ENCODE data around the gene SLC15A1.
"Not testable (repeated sequence)": the region's sequence is repeated elsewhere in the genome, so short reads cannot be mapped to it uniquely, and the experiment has no call there.

Gene SLC15A1

GRCh38 chr13:98780451-98780850 lies 28.0 kb upstream of the SLC15A1 start:
- no peak for DNase-seq

GRCh38 chr13:98779695-98780094 lies 27.2 kb upstream of the SLC15A1 start:
- DNase-seq: no peak

DNA sequence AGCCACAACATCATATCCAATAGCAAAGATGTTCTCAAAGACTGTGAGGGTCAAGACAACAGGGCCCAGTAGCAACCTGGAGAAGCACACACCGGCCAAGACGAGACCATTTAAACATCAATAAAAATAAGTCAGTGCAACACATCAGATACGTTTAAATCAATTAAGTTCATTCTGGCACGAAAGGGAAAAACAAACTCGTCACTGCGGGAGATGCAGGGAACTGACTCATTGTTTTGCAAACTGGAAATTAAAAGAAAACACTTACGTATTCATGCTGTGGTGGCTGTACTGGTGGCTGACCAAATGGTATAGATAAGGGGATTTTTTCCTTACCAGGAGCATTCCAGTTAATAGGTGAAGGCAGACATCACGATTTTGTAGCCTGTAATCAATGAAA lies 26.3 kb upstream of the SLC15A1 start:
- no peak for DNase-seq

DNA sequence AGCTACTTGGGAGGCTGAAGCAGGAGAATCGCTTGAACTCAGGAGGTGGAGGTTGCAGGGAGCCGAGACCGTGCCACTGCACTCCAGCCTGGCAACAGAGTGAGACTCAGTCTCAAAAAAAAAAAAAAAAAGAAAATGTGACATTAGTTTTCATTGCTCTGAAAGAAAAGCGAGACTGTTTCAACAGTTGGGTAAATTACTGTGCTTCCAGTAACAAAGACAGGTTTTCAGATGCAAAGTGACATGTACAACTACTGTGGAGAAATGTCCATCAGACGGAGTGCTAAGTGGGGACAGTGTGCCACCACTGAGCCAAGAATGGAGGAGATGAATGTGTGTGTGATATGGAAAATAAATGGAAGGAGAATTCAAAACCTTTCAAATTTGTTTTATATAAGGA lies 24.2 kb upstream of the SLC15A1 start:
- no peak for DNase-seq

GRCh38 chr13:98775844-98776598 lies 23.5 kb upstream of the SLC15A1 start:
- DNase-seq: no peak

- DNase-seq: no peak
Measured at GRCh38 chr13:98775386-98775785, 22.9 kb upstream of the SLC15A1 start.

DNA sequence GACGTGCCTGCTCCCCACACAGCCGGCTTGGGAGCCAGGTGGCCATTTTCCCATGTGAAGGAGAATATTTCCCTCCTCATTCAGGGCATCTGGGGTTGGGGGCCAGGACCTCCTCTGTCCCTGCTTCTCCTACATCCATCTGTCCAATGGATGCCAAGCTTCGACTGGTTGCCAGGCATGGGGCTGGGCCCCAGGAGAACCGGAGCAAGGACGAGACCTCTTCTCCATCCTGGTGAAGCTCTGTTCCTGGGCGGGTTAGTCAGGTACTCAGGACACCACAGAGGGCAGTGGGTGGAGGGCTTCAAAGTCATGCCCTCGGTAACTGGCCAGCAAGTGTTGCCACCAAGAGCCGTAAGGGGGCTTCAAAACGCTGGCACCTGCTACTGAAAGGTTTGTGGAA lies 22.3 kb upstream of the SLC15A1 start:
- DNase-seq: no peak

DNA sequence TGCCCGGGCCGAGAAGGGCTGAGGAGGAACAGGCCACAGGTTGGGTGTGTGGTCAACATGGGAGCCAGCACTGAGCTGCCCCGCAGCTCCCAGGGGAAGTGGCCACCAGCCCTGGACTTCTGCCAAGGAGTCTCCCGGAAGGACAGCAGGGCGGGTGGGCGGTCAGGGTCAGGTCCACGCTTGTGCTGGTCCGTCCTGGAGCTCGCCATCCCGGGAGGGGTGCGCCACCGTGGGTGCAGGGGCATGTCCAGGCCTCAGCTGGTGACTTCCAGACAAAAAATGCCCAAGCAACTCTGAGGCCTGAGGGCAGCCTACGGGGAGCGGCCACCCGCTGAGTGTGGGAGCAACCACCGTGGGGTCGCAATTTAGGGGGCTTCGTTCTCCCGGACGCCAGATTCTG lies 21.4 kb upstream of the SLC15A1 start:
- DNase-seq: no peak

DNA sequence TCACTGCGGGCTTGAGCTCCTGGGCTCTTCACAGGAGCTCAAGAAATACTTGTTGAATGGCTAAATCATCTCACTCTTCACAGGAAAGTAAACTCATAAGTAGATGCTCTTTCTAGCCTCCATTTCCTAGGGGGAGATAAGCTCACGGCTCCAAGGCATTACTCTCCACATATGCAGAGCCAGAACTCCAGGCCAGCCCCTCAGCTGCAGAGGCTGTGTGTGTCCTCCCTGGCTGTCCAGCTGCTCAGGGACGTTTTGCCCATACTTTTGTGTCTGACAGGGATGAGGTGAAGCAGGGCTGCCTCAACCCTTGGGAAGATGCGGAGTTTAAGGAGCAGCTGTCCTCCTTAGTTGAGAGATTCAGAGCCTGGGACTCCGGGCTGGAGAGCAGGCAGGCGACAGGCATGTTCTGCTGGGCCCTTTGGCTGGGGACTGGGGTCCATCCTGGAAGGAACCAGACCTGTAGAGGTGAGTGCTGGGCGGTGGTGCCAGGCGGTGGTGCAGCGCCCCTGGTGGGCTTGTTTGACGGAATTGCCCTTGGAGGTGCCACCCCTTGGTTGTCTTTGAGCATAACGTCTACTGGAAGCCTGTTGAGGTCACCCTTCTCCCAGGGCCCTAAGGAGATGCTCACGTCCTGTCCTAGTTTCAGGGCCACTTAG lies 20.5 kb upstream of the SLC15A1 start:
- no peak for DNase-seq

GRCh38 chr13:98771838-98772611 lies 19.6 kb upstream of the SLC15A1 start:
- no peak for DNase-seq

DNA sequence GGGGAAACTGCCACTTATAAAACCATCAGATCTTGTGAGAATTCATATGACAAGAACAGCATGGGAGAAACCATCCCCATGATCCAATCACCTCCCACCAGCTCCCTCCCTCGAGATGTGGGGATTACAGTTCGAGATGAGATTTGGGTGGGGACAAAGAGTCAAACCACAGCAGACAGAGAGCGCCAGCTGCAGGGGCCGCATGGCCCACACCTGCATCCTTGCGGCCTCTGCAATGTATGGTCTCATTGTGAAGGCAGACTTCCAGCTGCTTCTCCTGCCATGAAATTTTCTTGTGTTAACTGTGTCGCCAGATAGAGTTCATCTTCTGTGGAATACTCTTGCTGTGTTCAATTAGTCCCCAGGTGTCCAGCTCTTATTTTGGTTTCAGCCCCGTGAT lies 17.3 kb upstream of the SLC15A1 start:
- no peak for DNase-seq

DNA sequence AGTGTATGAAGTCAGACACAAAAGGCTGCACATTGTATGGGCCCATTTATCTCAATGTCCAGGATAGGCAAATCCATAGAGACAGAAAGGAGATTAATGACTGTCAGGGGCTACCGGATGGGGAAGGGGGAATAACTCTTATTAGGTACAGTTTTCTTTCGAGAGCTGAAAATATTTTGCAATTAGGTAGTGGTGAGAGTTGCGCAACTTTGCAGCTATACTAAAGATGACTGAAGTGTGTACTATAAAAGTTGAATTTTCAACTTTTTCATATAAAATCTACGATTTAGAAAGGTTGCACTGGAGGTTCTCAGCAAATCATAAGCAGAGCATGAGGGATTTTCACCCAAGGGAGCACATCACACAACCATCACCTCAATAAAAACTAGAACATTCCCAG lies 16.1 kb upstream of the SLC15A1 start:
- no peak for DNase-seq

GRCh38 chr13:98766697-98767096 lies 14.2 kb upstream of the SLC15A1 start:
- DNase-seq: no peak

DNA sequence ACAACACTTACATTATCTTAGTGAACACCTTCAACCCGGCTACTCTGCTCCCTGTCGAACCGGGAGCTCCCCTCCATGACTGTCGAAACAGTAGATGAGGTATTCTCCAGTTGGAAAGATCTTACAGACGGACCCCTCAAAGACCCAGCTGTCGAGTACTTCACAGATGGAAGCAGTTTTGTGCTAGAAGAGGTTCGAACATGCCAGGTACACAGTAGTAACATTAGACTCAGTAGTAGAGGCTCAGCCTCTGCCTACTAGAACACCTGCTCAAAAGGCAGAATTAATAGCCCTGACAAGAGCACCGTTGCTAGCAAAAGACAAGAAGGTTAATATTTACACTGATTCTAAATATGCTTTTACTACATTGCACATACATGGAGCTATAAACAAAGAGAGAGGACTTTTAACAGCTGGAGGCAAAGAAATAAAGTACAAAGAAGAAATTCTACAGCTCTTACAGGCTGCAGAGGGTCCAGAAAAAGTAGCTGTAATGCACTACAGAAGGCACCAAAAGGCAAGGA lies 13.6 kb upstream of the SLC15A1 start:
- no peak for DNase-seq

DNA sequence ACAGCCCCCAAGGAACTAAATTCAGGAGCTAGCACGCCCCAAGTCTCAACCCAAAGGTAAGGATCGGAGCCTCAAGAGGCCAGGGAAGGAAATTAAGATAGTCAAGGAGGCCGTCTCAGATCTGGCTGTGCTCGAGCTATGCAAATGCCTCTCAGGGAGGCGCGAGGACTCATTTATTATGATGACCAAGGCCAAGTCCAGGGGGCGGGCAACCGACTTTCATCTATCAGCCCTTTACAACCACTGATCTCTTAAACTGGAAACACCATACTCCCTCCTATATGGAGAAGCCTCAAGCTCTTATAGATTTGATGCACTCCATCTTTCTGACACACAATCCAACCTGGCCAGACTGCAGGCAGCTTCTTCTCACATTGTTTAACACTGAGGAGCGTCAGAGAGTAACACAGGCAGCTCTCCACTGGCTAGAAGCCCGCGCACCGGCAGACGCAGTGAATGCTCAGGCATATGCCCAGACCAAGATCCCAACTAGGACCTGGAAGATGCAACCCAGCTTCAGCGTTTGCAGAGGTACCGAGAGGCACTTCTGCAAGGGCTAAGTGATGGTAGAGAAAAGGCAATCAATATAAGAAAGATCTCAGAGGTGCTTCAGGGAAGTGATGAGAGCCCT lies 9.6 kb upstream of the SLC15A1 start:
- DNase-seq: no peak

DNA sequence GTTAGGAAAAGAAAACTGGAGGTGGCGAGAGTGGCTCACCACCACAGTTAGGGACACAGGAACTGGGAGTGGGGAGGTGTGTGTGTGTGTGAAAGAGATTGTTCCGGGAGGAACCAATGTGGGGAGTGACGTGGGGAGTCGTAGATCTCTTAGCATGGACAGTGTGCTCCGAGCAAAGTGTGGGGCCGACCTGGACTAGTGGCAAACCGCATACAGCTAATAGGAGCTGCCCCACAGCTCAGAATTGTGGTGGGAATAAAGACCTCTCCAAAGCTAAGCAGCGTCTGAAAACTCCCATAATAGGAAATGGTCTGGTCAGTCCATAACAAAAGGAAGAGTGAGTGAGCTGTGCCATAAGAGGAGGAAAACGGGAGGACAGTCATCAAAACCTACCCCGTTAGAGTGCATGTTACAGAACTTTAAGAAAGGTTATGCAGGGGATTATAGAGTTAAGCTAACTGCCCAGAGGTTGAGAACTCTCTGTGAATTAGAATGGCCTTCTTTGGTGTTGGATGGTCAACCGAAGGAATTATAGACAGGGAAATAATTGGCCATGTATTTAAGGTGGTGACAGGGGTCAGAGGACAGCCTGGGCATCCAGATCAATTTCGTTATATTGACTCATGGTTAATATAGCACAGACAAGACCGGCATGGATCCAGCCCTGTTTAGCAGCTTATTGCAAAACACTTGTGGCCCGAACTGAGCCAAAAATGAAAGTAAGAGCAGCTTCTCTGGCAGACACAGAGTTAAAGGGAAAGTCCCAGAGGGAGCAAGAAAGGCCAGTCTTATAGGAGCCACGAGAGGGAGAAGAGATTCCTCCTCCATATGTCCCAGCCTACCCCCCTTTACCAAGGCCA lies 8.9 kb upstream of the SLC15A1 start:
- DNase-seq: no peak

GRCh38 chr13:98755729-98756128 lies 3.3 kb upstream of the SLC15A1 start:
- no peak for DNase-seq

- no peak for DNase-seq
Measured at GRCh38 chr13:98755116-98755515, 2.6 kb upstream of the SLC15A1 start.

- not testable (repeated sequence) for DNase-seq
Measured at GRCh38 chr13:98754468-98754867, 2.0 kb upstream of the SLC15A1 start.

DNA sequence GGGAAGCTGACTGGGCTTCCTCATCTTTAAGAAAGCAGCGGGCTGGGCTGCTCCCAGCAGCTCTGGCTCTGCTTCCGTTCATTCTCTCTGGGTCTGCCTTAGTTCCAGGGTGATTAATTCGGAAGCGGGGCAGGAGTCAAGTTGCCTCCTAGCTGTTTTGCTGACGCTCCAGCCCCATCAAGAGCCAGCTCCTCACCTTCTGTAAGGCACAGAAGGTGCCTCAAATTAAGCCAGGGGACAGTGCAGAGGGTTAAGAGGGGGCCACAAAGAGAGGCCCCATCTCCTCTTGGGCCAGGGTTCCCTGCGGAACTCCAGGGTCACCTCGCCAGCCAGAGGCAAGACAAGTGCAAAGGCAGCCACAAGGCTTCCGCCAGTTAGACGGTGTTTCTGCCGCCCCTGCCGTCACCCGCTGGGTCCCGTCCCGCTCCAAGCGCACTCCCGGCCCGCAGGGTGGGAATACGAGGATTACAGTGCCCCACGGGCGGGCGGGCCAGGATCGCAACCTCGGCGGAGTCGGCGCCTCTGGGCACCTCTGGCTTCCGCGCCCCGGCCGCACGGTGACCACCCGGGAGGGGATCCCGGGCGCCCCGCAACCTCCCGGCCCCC lies 508 bp downstream of the SLC15A1 start:
- DNase-seq: no peak

DNA sequence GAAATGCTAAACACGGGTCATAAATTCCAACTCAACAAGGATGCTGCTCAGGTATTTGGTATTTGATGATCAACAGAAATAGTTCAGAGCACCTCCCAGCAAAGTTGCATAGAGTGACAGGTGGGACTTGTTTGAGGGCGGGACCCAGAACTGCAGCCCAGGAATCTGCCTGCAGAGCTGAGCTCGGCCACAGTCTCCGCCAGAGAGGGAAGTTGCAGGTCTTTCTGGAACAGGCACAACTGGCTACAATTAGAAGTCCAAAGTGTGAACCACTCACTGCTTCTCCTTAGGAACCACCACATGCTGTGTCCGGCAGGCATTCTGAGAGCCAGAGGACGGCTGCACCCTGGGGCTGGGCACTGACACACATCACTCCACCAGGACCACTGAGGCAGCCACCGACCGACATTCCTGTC lies 1.1 kb downstream of the SLC15A1 start:
- no peak for DNase-seq

GRCh38 chr13:98749501-98749900 lies 3.0 kb downstream of the SLC15A1 start:
- DNase-seq: no peak

Measured in stimulated activated CD4-positive, alpha-beta T cell treated with anti-CD3 and anti-CD28 coated beads, Interleukin-1b, Interleukin-23, amount 100 ng/mL, for 48 hours (primary cell).